Stomach (tissue), 9 donors: ENCODE data around the gene PRKCH. TPM values are rescaled to one million over a fixed set of nuclear protein-coding genes. Genes with fewer than 3 reads are reported as not detected.

Experiments used
- DNase-seq, 2 donors: peaks; one replicate each; pipeline versions ENCODE4 v3.0.0 to v3.0.0-alpha.2; 2013 to 2019
- H3K27ac ChIP-seq, 5 donors: fragments of 200-600 bp in 4 of 5; sonication (generic) in 4 of 5; one replicate each; pipeline ENCODE4 v1.5.1; 2013 to 2019; ENCODE audit warnings: mild to moderate bottlenecking in 1 of 5, moderate library complexity in 1 of 5
- H3K27me3 ChIP-seq, 3 donors: fragments of 200-600 bp; sonication (generic); one replicate each; pipeline ENCODE4 v1.5.1; 2017 to 2019; ENCODE audit warnings: mixed run types in 1 of 3
- H3K36me3 ChIP-seq, 4 donors: fragments of 200-600 bp; sonication (generic); 1 replicate in 3 of 4; 2 replicates in 1 of 4; pipeline ENCODE4 v1.5.1; 2016 to 2019
- H3K4me1 ChIP-seq, 4 donors: fragments of 200-600 bp; sonication (generic); one replicate each; pipeline ENCODE4 v1.5.1; 2016 to 2019
- H3K4me3 ChIP-seq, 4 donors: fragments of 200-600 bp; sonication (generic) in 3 of 4; one replicate each; pipeline ENCODE4 v1.5.1; 2016 to 2019; ENCODE audit warnings: mild to moderate bottlenecking in 1 of 4
- H3K9me3 ChIP-seq, 4 donors: fragments of 200-600 bp; sonication (generic); one replicate each; pipeline ENCODE4 v1.5.1; 2016 to 2019
- CTCF ChIP-seq, 7 experiments: fragments of 450-650 bp in 4 of 7; fragments of 200-600 bp in 3 of 7; sonication (generic) in 3 of 7; IDR thresholded peaks; one replicate each; pipeline ENCODE4 v1.5.1; 2016 to 2019; ENCODE audit warnings: antibody characterized with exemption in 7 of 7, control low read depth in 2 of 7, mild to moderate bottlenecking in 1 of 7
- EP300 ChIP-seq: sonication (generic); formaldehyde crosslinking; IDR thresholded peaks from one replicate; pipeline ENCODE4 v1.6.1; 2017; ENCODE audit warnings: antibody characterized with exemption
- POLR2A ChIP-seq, 4 donors: fragments of 450-650 bp; IDR thresholded peaks; one replicate each; pipeline ENCODE4 v1.6.1; 2016; ENCODE audit warnings: antibody characterized with exemption in 4 of 4, control low read depth in 2 of 4, mild to moderate bottlenecking in 1 of 4, moderate library complexity in 1 of 4
- POLR2AphosphoS5 ChIP-seq, 3 donors: sonication (generic); formaldehyde crosslinking; IDR thresholded peaks; one replicate each; pipeline ENCODE4 v1.6.1; 2016; ENCODE audit warnings: antibody characterized with exemption in 3 of 3
- WGBS, 5 donors: extraction: QIAGEN DNeasy Blood & Tissue Kit in 3 of 5; methylation state at CpG; one replicate each; pipeline versions ENCODE4 v1.1.5 to v1.1.7; 2013 to 2018; 5-methylcytosine and 5-hydroxymethylcytosine counted together
- intact Hi-C: fragments of 100-400 bp; cut with DNase I; formaldehyde crosslinking; loops from one replicate; pipeline ENCODE4 v1.15.1; 2023; ENCODE audit warnings: low total_unique reads
- polyA plus RNA-seq, 3 donors: library from polyadenylated mRNA; stranded (reverse); fragments of 200-250 nt; gene quantifications; one replicate each; pipeline ENCODE4 v1.2.3, GENCODE V29; 2013
- total RNA-seq, 5 donors: library from RNA; depleted of rRNA; stranded (reverse); fragments of >200 nt; gene quantifications; one replicate each; pipeline versions ENCODE4 v1.1.0 to v1.2.3, GENCODE V29; 2014 to 2016
- donor health status: healthy with polysubstance abuse.
- donor health status: Bipolar disorder and iron deficiency.
- donor health status: healthy.

The PRKCH gene
- total and polyA plus RNA-seq, 8 donors = 5.5 to 84.0 (median 14.7) TPM

GRCh38 chr14:61335671-61336275 lies 14.4 kb downstream of the PRKCH start:
- no peaks in the 10 kb centered on the region for H3K36me3 ChIP-seq
- 67 to 78% (median 75%) methylated on average over 1 of the region's 1 CpG for WGBS, 5 donors
- H3K9me3 ChIP-seq = no peaks in the 10 kb centered on the region
- H3K4me1 ChIP-seq = no peaks in the 10 kb centered on the region
- H3K4me3 ChIP-seq = no peak overlapping the region
- TF ChIP-seq CTCF (IDR thresholded peaks at IDR 0.05) (no peak), POLR2A (IDR thresholded peaks at IDR 0.05) (no peak), EP300 (no peak), POLR2AphosphoS5 (IDR thresholded peaks at IDR 0.05) (no peak)
- no peak for DNase-seq
- intact Hi-C loops = no loop called here
- no peaks in the 10 kb centered on the region for H3K27me3 ChIP-seq
- peak overlapping the region in 3 of 5 donors; percentile 26 to 60 (median 52) for H3K27ac ChIP-seq

GRCh38 chr14:61337893-61338292 lies 16.5 kb downstream of the PRKCH start:
- Histone ChIP-seq H3K27me3 (no peaks in the 10 kb centered on the region), H3K4me1 (no peaks in the 10 kb centered on the region), H3K27ac (peak overlapping the region in 2 of 5 donors; percentile 17 to 64), H3K4me3 (no peak overlapping the region), H3K9me3 (no peaks in the 10 kb centered on the region), H3K36me3 (no peaks in the 10 kb centered on the region)
- peak; percentile 29 to 64 for DNase-seq
- intact Hi-C loops = no loop called here
- no peak for TF ChIP-seq EP300
- no peak for TF ChIP-seq POLR2A (IDR thresholded peaks at IDR 0.05)
- TF ChIP-seq CTCF (IDR thresholded peaks at IDR 0.05) = no peak
- TF ChIP-seq POLR2AphosphoS5 (IDR thresholded peaks at IDR 0.05) = no peak
- 59 to 81% (median 73%) methylated on average over 4 of the region's 4 CpGs for WGBS, 5 donors

- intact Hi-C loops = no loop called here
- TF ChIP-seq POLR2AphosphoS5 (IDR thresholded peaks at IDR 0.05) (no peak), EP300 (no peak), CTCF (IDR thresholded peaks at IDR 0.05) (no peak), POLR2A (IDR thresholded peaks at IDR 0.05) (no peak)
- Histone ChIP-seq H3K4me3 (no peak overlapping the region), H3K27me3 (no peaks in the 10 kb centered on the region), H3K9me3 (no peaks in the 10 kb centered on the region), H3K27ac (peak overlapping the region in 2 of 5 donors; percentile 17 to 64), H3K4me1 (peaks cover 0 to 1% (median 0%) of the 10 kb centered on the region in 4 donors), H3K36me3 (no peaks in the 10 kb centered on the region)
- no peak for DNase-seq
- WGBS, 5 donors = 85 to 95% (median 86%) methylated on average over 2 of the region's 2 CpGs
Measured at GRCh38 chr14:61338457-61338856, 17.1 kb downstream of the PRKCH start.

- Histone ChIP-seq H3K36me3 (no peaks in the 10 kb centered on the region), H3K9me3 (no peaks in the 10 kb centered on the region), H3K4me3 (no peak overlapping the region), H3K27me3 (no peaks in the 10 kb centered on the region), H3K4me1 (peaks cover 0 to 24% (median 0%) of the 10 kb centered on the region in 4 donors), H3K27ac (peak overlapping the region; percentile 14 to 77 (median 32))
- TF ChIP-seq POLR2AphosphoS5 (IDR thresholded peaks at IDR 0.05) = no peak
- no peak for TF ChIP-seq CTCF (IDR thresholded peaks at IDR 0.05)
- no peak for TF ChIP-seq EP300
- no peak for TF ChIP-seq POLR2A (IDR thresholded peaks at IDR 0.05)
- no peak for DNase-seq
- WGBS, 5 donors = 71 to 79% (median 75%) methylated on average over 5 of the region's 5 CpGs
- intact Hi-C loops = no loop called here
Measured at GRCh38 chr14:61341275-61342206, 20.2 kb downstream of the PRKCH start.
